AG09309 (cell line): Measurements from ENCODE around the gene RFFL.
A peak's percentile ranks its signal among the peaks of the same experiment; 100 is the strongest.

Experiments used
- DNase-seq: peaks from one replicate; pipeline ENCODE4 v3.0.0-alpha.2; 2010; ENCODE audit warnings: low read depth
- H3K4me3 ChIP-seq: 2 replicates; pipeline ENCODE4 v1.5.1; 2011; ENCODE audit warnings: mild to moderate bottlenecking, low read depth, low read length, moderate library complexity; ENCODE audit not compliant: control insufficient read depth
- TF ChIP-seq, protein P1 (sequence below): IDR thresholded peaks from 2 replicates; pipeline ENCODE4 v1.5.1; 2011; ENCODE audit warnings: mild to moderate bottlenecking, low read depth, low read length, inconsistent platforms; ENCODE audit not compliant: insufficient read depth, control insufficient read depth; ENCODE audit errors: missing control alignments

Gene RFFL

DNA sequence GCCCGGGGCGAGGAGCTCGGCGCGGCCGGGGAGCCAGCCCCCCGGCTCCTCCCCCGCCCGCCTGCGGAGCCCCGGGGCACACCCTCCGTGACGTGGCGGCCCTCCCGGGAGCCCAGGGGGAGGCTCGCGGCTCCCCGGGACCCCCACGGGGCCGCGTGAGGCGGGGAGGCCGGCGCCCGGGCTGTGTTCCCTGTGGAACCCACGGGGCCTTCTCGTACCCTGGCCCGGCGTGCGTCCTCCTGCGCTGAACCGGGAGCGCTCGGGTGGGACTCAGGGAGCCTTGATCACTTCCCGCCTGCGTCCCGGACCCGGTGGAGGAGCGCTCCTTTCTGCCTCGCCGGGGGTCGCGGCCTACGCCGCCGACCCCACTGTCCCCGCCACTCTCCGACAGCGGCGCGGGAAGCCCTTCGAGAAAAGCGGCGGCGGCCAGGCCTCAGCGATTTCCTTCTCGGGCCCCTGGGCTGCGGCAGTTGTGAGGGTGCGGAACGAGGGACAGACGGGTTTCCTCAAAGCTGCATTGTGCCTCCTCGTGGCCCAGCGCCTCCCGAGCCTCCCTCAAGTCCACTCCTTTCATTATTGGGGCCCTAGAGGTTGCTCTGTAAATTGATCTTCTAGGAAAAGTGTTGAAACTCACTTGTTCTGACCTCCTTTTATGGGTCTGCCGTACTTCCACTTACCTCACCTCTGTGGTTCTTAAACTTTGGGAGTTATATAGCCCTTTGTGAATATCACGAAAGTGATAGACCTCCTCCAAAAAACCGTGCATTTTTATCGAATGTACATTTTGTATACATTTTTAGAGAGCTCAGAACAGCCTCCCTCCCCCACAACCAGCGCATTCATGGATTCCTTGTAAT, 82.6 kb downstream of the RFFL start:
- TF ChIP-seq, protein P1, sequence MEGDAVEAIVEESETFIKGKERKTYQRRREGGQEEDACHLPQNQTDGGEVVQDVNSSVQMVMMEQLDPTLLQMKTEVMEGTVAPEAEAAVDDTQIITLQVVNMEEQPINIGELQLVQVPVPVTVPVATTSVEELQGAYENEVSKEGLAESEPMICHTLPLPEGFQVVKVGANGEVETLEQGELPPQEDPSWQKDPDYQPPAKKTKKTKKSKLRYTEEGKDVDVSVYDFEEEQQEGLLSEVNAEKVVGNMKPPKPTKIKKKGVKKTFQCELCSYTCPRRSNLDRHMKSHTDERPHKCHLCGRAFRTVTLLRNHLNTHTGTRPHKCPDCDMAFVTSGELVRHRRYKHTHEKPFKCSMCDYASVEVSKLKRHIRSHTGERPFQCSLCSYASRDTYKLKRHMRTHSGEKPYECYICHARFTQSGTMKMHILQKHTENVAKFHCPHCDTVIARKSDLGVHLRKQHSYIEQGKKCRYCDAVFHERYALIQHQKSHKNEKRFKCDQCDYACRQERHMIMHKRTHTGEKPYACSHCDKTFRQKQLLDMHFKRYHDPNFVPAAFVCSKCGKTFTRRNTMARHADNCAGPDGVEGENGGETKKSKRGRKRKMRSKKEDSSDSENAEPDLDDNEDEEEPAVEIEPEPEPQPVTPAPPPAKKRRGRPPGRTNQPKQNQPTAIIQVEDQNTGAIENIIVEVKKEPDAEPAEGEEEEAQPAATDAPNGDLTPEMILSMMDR, result peak; percentile 57
- DNase-seq, result peak; percentile 48
- H3K4me3 ChIP-seq, result peak overlapping the region; percentile 74

DNA sequence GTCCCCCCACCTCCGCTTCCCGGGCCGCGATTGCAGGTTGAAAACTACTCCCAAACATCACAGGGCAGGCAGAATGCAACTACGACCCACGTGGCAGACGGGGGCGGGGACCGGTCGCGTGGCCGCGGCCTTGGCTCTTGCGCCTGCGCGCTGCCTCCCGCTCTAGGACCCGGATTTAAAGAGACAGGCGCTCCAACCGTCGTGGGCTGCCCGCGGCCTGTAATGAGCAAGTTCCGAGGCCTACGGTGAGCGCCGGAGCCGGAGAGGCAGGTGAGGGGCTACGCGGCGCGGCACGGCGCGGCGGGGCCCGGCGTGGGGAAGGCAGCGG, 83.2 kb downstream of the RFFL start, which contains the start of gene LIG3:
Gene LIG3 (plus strand): TSS at position 160 of the 328 bp plus-strand sequence. CDS start 2,494 bp downstream, outside the sequence.
- DNase-seq, result peak; percentile 66
- H3K4me3 ChIP-seq, result peak within 1 kb of the TSS; percentile 74
- TF ChIP-seq, protein P1, result no peak

DNA sequence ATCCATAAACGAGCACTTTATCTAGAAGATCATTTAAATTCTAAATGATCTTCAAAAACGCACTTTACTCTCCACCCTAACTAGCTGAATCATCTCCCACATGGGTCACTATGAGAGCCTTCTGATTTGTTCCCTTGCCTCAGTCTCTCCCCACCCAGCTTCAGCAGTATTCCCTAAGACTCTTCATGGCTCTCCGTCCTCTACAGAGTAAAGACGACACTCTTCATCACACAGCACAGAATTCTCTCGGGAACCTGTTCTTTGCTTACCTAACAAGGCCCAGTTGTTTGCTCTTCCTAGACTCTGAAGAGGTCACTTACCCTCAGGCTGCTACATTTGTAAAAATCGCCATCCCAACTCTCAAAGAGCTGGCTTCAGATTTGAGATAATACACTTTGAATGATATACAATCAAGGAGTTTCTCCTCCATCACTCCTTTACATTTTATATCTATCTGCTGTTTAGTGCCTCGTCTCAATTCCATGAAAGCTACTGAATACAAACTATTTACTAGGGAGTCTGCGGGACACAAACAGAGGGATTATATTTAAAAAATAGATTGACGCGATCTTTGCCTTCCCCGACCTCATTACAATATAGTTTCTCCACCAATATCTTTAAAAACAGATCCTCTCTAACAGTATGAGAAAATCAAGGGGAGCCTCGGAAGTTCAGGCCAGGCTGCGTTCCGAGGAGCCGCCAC, 83.7 kb downstream of the RFFL start:
- no peak for DNase-seq
- H3K4me3 ChIP-seq, result peak overlapping the region; percentile 74
- TF ChIP-seq, protein P1, result no peak

DNA sequence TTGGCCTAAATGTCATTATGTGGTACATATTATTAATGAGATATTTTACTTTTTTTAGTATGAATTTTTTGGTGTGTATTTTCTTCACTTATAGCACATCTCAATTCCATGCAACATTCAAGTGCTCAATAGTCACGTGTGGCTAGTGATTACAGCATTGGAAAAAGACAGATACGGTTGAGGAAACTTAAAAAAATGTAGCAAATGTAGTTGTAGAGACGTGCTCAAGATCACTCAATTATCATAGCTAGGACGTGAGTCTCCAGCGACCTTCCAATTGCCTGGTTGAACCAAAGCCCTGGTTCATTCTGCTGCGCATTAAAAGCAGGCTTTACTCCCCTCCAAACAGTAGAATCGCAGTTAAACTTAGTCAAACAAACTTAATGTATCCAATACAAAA, 84.4 kb downstream of the RFFL start:
- no peak for DNase-seq
- TF ChIP-seq, protein P1, result no peak
- no peak overlapping the region for H3K4me3 ChIP-seq

DNA sequence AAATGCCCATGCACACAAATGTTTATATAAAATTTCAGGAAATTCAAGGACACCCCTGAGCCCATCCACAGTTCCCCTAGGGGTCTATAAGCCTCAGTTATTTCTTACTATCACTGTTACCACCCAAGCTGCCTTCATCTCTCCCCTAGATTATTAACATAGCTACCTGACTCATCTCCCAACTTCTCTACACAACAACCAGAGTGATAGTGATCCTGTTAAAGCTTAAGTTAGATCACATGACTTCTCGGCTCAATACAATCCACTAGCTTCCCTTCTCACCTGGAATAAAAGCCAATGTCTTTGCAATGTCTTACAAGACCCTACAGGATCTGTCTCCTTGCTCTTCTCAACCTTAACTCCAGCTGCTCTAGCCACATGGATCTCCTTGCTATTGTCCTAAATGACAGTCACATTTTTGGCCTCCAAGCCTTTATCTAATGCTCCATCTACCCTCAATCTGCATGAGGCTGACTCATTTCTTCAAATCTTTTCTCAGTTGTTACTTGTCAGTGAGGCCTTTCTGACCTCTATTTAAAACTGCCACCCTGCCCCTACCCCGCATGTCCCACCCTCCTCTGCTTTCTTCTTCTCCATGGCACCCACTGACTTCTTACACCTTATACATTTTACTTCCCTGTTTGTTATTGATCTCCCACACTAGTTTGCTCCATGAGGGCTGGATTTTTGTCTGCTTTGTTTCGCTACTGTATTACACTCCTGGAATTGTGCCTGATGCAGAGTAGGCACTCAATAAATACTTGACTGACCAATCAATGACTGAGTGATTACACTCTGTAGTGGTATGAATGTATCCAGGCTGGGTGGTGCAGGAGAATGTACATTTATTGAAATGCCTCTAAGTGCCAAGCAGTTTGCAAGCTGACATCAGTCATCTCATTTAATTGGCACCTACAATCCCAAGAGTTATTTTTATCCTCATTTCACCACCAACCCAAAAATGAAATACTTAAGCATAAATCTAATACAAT, 88.4 kb downstream of the RFFL start:
- TF ChIP-seq, protein P1, result no peak
- no peak for DNase-seq
- H3K4me3 ChIP-seq, result no peak overlapping the region

DNA sequence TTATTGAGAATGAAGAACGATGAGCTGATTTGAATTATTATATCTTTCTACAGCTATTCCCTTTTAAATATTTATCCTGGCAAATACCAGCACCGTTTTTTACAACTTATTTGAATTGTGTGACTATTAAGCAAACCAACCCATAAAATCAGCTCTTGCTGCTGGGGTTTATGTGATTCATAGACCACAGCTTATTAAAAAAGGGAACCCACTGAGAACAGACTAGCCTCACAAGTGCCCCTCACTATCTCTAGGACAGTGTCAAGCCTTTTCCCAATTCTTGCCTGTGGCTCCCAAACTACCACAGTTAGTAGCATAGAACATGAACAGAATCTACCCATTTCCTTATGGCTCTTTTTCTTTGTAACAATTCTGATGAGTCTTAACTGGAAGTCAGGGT, 89.3 kb downstream of the RFFL start:
- H3K4me3 ChIP-seq, result no peak overlapping the region
- DNase-seq, result no peak
- TF ChIP-seq, protein P1, result no peak
